Naive B cell (primary cell): ENCODE data around the gene PDGFA. TPM values are rescaled to one million over a fixed set of nuclear protein-coding genes. Genes with fewer than 3 reads are reported as not detected.

ENCODE experiments used
- ATAC-seq, 2 donors: fragments of 150-1000 bp; cut with Tn5 transposase; 2 replicates each; pipeline ENCODE4 v1.10.0; 2021; ENCODE audit warnings: low read depth in 2 of 2, mild to moderate bottlenecking in 2 of 2, moderate library complexity in 2 of 2
- DNase-seq: peaks from one replicate; pipeline ENCODE4 v3.0.0; 2022
- H3K27ac Mint-ChIP-seq, 6 donors: one replicate each; pipeline ENCODE4 v1.8.0; 2020 to 2022; ENCODE audit warnings: mild to moderate bottlenecking in 6 of 6, mixed read lengths in 6 of 6, moderate library complexity in 5 of 6, inconsistent platforms in 2 of 6
- H3K27me3 Mint-ChIP-seq, 3 donors: one replicate each; pipeline ENCODE4 v1.8.0; 2021 to 2022; ENCODE audit warnings: mixed read lengths in 3 of 3, mild to moderate bottlenecking in 1 of 3
- H3K36me3 Mint-ChIP-seq, 2 donors: one replicate each; pipeline ENCODE4 v1.8.0; 2020 to 2022; ENCODE audit warnings: mixed read lengths in 2 of 2, inconsistent platforms in 1 of 2, mild to moderate bottlenecking in 1 of 2
- H3K4me1 Mint-ChIP-seq, 3 donors: one replicate each; pipeline ENCODE4 v1.8.0; 2020 to 2022; ENCODE audit warnings: mixed read lengths in 3 of 3, inconsistent platforms in 1 of 3, mild to moderate bottlenecking in 1 of 3, moderate library complexity in 1 of 3
- H3K4me3 Mint-ChIP-seq, 8 donors: one replicate each; pipeline ENCODE4 v1.8.0; 2020 to 2022; ENCODE audit warnings: mild to moderate bottlenecking in 8 of 8, mixed read lengths in 8 of 8, moderate library complexity in 8 of 8, inconsistent platforms in 2 of 8
- H3K9me3 Mint-ChIP-seq, 7 donors: one replicate each; pipeline ENCODE4 v1.8.0; 2020 to 2022; ENCODE audit warnings: mixed read lengths in 7 of 7, mild to moderate bottlenecking in 5 of 7, inconsistent platforms in 2 of 7, moderate library complexity in 1 of 7
- polyA plus RNA-seq, 6 donors: library from polyadenylated mRNA; unstranded; fragments of 300-500 nt; fragmentation: Illumina TruSeq; gene quantifications; one replicate each; pipeline ENCODE4 v1.2.3, GENCODE V29; 2021; ENCODE audit warnings: low read depth in 6 of 6

PDGFA gene
- polyA plus RNA-seq, 6 donors from 2014 or later: 0.12 TPM; not detected in 5

DNA sequence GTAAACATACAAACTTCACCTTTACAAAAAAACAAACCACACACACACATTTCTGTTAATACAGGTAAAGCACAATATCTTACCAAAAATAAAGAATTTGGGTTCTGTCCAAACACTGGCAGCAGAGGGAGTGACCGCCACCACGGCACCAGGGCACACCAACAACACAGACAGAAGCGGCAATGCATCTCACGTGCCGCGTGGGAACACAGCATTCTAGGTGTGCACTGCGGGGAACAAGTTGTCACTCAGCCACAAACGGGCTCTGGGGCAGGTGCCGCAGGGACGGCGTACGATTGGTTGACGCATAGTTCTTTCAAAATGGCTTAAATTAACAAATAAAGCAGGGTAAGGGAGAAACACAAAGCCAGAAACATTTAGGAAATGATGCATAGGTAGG is 22.3 kb downstream of the PDGFA start:
- no peak for DNase-seq
- H3K36me3 Mint-ChIP-seq: no peaks in the 10 kb centered on the region
- no peak for ATAC-seq
- no peak overlapping the region for H3K4me3 Mint-ChIP-seq
- H3K27me3 Mint-ChIP-seq: no peaks in the 10 kb centered on the region
- peak overlapping the region in 1 of 6 donors; percentile 33 for H3K27ac Mint-ChIP-seq
- peaks cover 0 to 4% (median under 1%) of the 10 kb centered on the region in 3 donors for H3K4me1 Mint-ChIP-seq
- peaks cover 0 to 5% (median 0%) of the 10 kb centered on the region in 7 donors for H3K9me3 Mint-ChIP-seq

GRCh38 chr7:496528-497295 is 22.9 kb downstream of the PDGFA start:
- no peaks in the 10 kb centered on the region for H3K36me3 Mint-ChIP-seq
- DNase-seq (no peak), ATAC-seq (no peak)
- peaks cover 0 to 5% (median 0%) of the 10 kb centered on the region in 7 donors for H3K9me3 Mint-ChIP-seq
- H3K4me1 Mint-ChIP-seq: peaks cover 0 to 4% (median 0%) of the 10 kb centered on the region in 3 donors
- H3K27ac Mint-ChIP-seq: peak overlapping the region in 1 of 6 donors; percentile 72
- H3K4me3 Mint-ChIP-seq: no peak overlapping the region
- H3K27me3 Mint-ChIP-seq: no peaks in the 10 kb centered on the region

- peaks cover 0 to 5% (median 0%) of the 10 kb centered on the region in 7 donors for H3K9me3 Mint-ChIP-seq
- no peaks in the 10 kb centered on the region for H3K36me3 Mint-ChIP-seq
- peaks cover 0 to 4% (median 0%) of the 10 kb centered on the region in 3 donors for H3K4me1 Mint-ChIP-seq
- ATAC-seq (no peak), DNase-seq (no peak)
- H3K27me3 Mint-ChIP-seq: no peaks in the 10 kb centered on the region
- H3K4me3 Mint-ChIP-seq: no peak overlapping the region
- peak overlapping the region in 2 of 6 donors; percentile 51 to 82 for H3K27ac Mint-ChIP-seq
Observed at GRCh38 chr7:495761-496321, 23.8 kb downstream of the PDGFA start.

GRCh38 chr7:495326-495725 is 24.3 kb downstream of the PDGFA start:
- no peaks in the 10 kb centered on the region for H3K27me3 Mint-ChIP-seq
- DNase-seq (no peak), ATAC-seq (no peak)
- H3K27ac Mint-ChIP-seq: peak overlapping the region in 2 of 6 donors; percentile 51 to 82
- peaks cover 0 to 5% (median 0%) of the 10 kb centered on the region in 7 donors for H3K9me3 Mint-ChIP-seq
- no peaks in the 10 kb centered on the region for H3K36me3 Mint-ChIP-seq
- H3K4me1 Mint-ChIP-seq: peaks cover 0 to 4% (median 0%) of the 10 kb centered on the region in 3 donors
- H3K4me3 Mint-ChIP-seq: no peak overlapping the region

GRCh38 chr7:494906-495305 is 24.7 kb downstream of the PDGFA start:
- no peaks in the 10 kb centered on the region for H3K36me3 Mint-ChIP-seq
- DNase-seq (no peak), ATAC-seq (no peak)
- H3K27ac Mint-ChIP-seq: no peak overlapping the region
- no peak overlapping the region for H3K4me3 Mint-ChIP-seq
- peaks cover 0 to 5% (median 0%) of the 10 kb centered on the region in 7 donors for H3K9me3 Mint-ChIP-seq
- no peaks in the 10 kb centered on the region for H3K27me3 Mint-ChIP-seq
- H3K4me1 Mint-ChIP-seq: peaks cover 0 to 4% (median 0%) of the 10 kb centered on the region in 3 donors

- H3K4me1 Mint-ChIP-seq: peaks cover 0 to 4% (median 0%) of the 10 kb centered on the region in 3 donors
- no peak overlapping the region for H3K27ac Mint-ChIP-seq
- H3K36me3 Mint-ChIP-seq: no peaks in the 10 kb centered on the region
- no peaks in the 10 kb centered on the region for H3K27me3 Mint-ChIP-seq
- peaks cover 0 to 5% (median 0%) of the 10 kb centered on the region in 7 donors for H3K9me3 Mint-ChIP-seq
- H3K4me3 Mint-ChIP-seq: no peak overlapping the region
- ATAC-seq: no peak
- no peak for DNase-seq
Observed at GRCh38 chr7:494259-494687, 25.4 kb downstream of the PDGFA start.

DNA sequence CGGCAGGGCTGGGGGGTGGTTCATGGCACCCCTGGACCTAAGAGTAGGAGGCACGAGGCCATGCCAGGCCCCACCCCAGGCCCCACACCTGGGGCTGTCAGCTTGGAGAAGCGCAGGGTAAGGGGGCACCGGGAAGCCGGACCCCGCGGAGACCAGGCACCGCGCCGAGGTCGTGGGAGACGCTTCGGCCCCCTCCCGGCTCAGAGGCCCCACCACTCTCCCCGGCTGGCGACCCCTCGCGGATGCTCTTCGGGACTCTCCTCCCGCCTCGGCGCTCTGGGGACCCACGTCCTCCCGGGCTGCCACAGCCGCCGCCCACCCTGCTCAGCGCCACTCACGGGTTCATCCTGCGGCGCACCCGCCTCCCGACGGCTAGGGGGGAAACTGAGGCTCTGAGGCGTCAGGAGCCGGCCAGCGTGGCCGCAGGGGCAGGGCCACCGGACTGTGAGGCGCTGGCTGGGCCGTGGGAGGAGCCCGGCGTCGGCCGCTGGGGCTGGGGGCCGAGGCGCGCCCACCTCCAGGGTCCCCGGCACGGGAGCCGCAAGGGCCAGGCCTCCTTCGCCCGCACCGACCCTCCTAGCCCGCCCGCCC is 25.9 kb downstream of the PDGFA start:
- H3K36me3 Mint-ChIP-seq: no peaks in the 10 kb centered on the region
- no peak overlapping the region for H3K27ac Mint-ChIP-seq
- DNase-seq: no peak

GRCh38 chr7:492714-493065 is 27.0 kb downstream of the PDGFA start:
- no peak overlapping the region for H3K4me3 Mint-ChIP-seq
- H3K36me3 Mint-ChIP-seq: no peaks in the 10 kb centered on the region
- peak overlapping the region in 1 of 6 donors; percentile 74 for H3K27ac Mint-ChIP-seq
- H3K4me1 Mint-ChIP-seq: no peaks in the 10 kb centered on the region
- peaks cover 5 to 9% (median 5%) of the 10 kb centered on the region in 3 donors for H3K27me3 Mint-ChIP-seq
- no peak for ATAC-seq
- no peaks in the 10 kb centered on the region for H3K9me3 Mint-ChIP-seq
- DNase-seq: no peak

More for the DNA sequence above, 25.9 kb downstream of the PDGFA start:
- H3K27me3 Mint-ChIP-seq: no peaks in the 10 kb centered on the region
- no peak overlapping the region for H3K4me3 Mint-ChIP-seq
- peaks cover 0 to 5% (median 0%) of the 10 kb centered on the region in 7 donors for H3K9me3 Mint-ChIP-seq
- ATAC-seq: no peak
- peaks cover 0 to 4% (median 0%) of the 10 kb centered on the region in 3 donors for H3K4me1 Mint-ChIP-seq

DNA sequence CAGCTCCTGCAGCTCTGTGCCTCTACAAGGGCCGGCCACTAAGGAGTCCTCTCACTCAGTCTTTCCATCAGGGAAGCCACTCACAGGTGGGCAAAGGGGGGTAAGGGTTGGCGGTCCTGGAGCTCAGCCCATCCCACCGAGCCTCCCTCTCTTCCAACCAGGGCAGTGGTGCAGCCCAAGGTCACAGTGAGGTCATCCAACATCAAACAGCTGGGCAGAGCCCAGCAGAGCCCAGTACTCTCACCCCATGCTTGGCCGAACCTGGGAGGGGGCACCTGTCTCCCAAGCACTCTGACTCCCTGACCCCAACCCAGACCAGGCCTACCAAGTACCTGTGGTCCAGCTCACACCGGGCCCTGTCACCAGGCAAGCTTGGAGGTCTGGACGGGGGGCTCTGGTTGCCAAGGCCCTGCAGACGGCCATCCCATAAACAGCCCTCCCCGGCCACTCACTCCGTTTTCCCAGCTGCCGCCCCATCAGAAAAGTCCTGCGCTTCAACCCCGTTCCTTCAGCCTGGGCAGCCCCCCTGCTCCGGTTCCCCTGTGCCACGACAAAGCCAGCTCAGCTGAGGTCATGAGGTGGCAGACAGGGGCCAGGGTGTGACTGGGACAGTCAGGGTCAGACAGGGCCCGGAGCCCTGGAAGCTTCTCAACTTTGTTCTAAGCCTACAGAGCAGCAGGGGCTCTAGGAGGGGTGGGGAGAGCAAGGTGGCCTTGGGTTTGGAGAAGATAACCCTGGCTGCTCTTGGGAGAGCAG is 27.5 kb downstream of the PDGFA start:
- Mint-ChIP-seq H3K36me3 (no peaks in the 10 kb centered on the region), H3K4me1 (no peaks in the 10 kb centered on the region), H3K27me3 (peaks cover 5 to 9% (median 9%) of the 10 kb centered on the region in 3 donors), H3K27ac (peak overlapping the region in 1 of 6 donors; percentile 30), H3K4me3 (no peak overlapping the region), H3K9me3 (no peaks in the 10 kb centered on the region)
- DNase-seq: no peak
- no peak for ATAC-seq

GRCh38 chr7:491292-491957 is 28.2 kb downstream of the PDGFA start:
- no peak for ATAC-seq
- DNase-seq: no peak
- no peaks in the 10 kb centered on the region for H3K9me3 Mint-ChIP-seq
- no peak overlapping the region for H3K27ac Mint-ChIP-seq
- peaks cover 9 to 15% (median 14%) of the 10 kb centered on the region in 3 donors for H3K27me3 Mint-ChIP-seq
- no peaks in the 10 kb centered on the region for H3K36me3 Mint-ChIP-seq
- no peak overlapping the region for H3K4me3 Mint-ChIP-seq
- H3K4me1 Mint-ChIP-seq: no peaks in the 10 kb centered on the region

DNA sequence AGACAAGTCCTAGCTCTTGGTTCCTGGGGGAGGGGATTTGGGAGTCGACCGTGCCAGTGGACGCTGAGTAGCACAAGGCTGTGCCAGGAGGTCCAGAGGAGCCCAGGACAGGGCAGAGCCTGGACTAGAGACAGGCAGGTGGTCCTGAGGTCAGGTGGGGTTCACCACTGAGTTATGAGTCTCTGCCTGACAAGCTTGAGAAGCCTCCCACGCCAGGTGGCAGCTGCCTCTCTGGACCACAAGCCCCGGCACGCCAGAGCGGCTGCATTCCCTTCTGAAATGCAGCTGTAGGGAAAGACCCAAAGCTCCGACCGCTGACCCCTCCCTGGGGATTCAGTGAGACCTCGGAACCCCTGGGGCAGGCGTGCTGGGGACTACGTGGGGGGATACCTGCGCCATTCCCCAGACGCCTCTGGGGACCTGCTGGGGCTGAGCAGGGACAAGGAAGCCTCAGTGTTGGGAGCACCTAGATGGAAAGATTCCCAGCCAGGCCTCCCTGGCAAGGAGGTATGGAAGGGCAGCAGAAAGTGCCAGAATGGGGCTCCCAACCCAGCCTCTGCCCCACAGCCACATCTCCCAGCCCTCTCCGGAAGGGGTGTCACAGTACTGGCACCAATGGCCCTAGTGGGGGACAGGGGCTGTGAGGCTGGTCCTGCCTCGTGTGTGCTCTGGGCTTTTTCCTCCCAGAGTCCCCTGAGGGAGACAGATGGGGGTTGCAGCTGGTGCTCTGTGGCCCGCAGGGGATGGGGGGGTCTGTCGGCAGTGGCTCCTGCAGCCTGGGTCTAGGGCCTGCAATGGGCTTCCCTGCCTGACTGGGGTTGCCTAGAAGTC is 29.0 kb downstream of the PDGFA start:
- Mint-ChIP-seq H3K27ac (no peak overlapping the region), H3K36me3 (no peaks in the 10 kb centered on the region), H3K4me1 (no peaks in the 10 kb centered on the region), H3K4me3 (no peak overlapping the region), H3K27me3 (peaks cover 14 to 23% (median 18%) of the 10 kb centered on the region in 3 donors), H3K9me3 (no peaks in the 10 kb centered on the region)
- no peak for DNase-seq
- ATAC-seq: no peak

DNA sequence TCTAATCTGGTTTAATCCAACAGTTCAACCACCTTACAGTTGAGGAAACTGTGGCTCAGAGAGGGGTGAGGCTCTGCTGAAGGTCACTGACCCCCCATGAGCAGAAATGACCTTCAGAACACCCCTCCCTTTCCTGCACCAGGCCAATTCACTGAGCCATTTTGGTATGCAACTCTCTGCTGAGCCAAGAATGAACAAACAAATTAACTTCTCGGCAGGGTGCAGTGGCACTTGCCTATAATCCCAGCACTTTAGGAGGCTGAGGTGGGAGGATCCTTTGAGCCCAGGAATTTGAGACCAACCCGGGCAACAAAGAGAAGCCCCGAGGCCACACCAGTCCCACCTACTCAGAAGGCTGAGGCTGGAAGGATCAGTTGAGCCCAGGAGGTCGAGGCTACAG is 29.8 kb downstream of the PDGFA start:
- H3K9me3 Mint-ChIP-seq: no peaks in the 10 kb centered on the region
- ATAC-seq (no peak), DNase-seq (no peak)
- peaks cover 14 to 23% (median 18%) of the 10 kb centered on the region in 3 donors for H3K27me3 Mint-ChIP-seq
- H3K27ac Mint-ChIP-seq: no peak overlapping the region
- H3K4me1 Mint-ChIP-seq: no peaks in the 10 kb centered on the region
- H3K4me3 Mint-ChIP-seq: no peak overlapping the region
- H3K36me3 Mint-ChIP-seq: no peaks in the 10 kb centered on the region
